ENCODE data around the gene ARHGAP26. TPM values are rescaled to one million over a fixed set of nuclear protein-coding genes. Genes with fewer than 3 reads are reported as not detected.
A peak's percentile ranks its signal among the peaks of the same experiment; 100 is the strongest.

Gene ARHGAP26
- total RNA-seq, 1 donor from 2014 or later: 15.1 TPM

DNA sequence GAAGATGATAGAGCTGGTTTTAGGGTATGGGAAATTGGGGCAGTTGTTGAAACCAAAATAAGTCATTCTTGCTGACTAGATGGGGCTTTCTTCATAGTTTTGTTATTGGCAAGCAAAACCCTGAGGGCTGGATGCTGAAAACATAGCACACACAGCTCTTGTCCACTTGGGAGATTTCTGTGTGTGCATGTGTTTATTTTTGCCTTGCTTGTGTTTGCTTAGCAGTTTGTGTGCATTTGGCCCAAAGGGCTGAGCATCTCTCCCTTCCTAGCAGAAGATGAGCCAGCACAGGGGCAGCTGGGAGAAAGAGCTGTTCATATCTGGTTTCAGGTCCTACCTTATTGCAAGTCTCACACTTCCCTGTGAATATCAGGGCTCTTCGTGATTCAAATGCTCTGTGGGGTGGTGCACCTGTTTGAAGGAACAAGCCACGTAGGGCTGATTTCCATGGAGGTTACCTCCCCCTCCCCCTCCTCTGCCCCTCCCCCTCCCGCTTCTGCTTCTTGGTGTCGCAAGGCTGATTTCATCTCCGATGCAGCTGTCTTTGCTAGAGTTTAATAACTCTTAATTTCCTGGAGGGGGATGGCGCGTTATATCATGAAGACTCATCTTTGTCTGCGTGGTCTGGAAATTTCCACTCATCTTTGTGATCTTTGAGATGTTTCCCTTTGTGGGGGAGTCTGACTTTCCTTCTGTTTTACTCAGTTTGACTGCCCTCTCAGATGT is 296.5 kb downstream of the ARHGAP26 start:
- peaks cover 66% of the 10 kb centered on the region for H3K36me3 Mint-ChIP-seq (ENCODE audit: low read depth)
- peaks cover 51% of the 10 kb centered on the region for H3K4me1 Mint-ChIP-seq (ENCODE audit: low read depth)
- H3K9me3 Mint-ChIP-seq: peaks cover 12% of the 10 kb centered on the region
- no peak overlapping the region for H3K4me3 Mint-ChIP-seq (ENCODE audit: low read depth)
- no peaks in the 10 kb centered on the region for H3K27me3 Mint-ChIP-seq (ENCODE audit: low read depth)
- peak overlapping the region; percentile 90 for H3K27ac Mint-ChIP-seq
- intact Hi-C loops (cut with micrococcal nuclease): loop anchor here (1.0 to 5.0 kb wide), 7 partner anchors 10 to 541 kb away; no protein-coding TSS in a partner anchor
- no peak for DNase-seq (ENCODE audit: low spot score)

DNA sequence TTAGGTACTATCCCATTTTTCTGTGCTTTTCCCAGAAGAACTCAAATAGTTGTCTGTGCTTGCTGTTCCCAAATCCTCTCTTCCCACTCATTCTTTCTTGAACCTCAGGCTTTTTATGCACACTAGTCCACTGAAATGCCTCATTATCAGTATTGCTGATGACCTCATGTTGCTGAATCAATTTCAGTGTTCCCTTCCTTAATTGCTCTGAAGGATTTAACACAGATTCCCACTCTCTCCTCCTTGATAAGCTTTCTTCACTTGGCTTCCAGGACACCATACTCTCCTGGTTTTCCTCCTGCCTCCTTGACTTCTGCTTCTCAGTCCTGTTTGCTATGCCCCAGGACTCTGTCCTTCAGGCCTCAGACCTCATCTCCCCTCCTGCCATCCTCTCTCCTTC is 298.5 kb downstream of the ARHGAP26 start:
- Mint-ChIP-seq H3K36me3 (ENCODE audit: low read depth) (peaks cover 62% of the 10 kb centered on the region), H3K9me3 (peaks cover 17% of the 10 kb centered on the region), H3K4me1 (ENCODE audit: low read depth) (peaks cover 47% of the 10 kb centered on the region), H3K27me3 (ENCODE audit: low read depth) (no peaks in the 10 kb centered on the region), H3K4me3 (ENCODE audit: low read depth) (no peak overlapping the region), H3K27ac (no peak overlapping the region)
- intact Hi-C loops (cut with micrococcal nuclease): loop anchor here (5.0 kb wide), 2 partner anchors 194 to 539 kb away; no protein-coding TSS in a partner anchor
- DNase-seq (ENCODE audit: low spot score): no peak

DNA sequence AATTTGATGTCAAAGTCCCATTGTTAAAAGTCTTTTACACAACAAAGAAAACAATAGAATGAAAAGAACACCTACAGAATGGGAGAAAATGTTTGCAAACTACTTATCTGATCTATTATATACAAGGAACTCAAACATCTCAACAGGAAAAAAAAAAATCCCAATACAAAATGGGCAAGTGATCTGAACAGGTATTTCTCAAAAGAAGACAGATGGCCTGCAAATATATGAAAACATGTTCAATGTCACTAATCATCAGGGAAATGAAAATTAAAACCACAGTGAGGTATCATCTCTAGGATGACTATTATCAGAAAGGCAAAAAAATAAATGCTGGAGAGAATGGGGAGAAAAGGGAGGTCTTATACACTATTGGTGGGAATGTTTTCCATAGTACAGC is 301.8 kb downstream of the ARHGAP26 start:
- H3K27ac Mint-ChIP-seq: no peak overlapping the region
- peaks cover 51% of the 10 kb centered on the region for H3K36me3 Mint-ChIP-seq (ENCODE audit: low read depth)
- H3K27me3 Mint-ChIP-seq (ENCODE audit: low read depth): no peaks in the 10 kb centered on the region
- no peak for DNase-seq (ENCODE audit: low spot score)
- intact Hi-C loops (cut with micrococcal nuclease): no loop called here
- peaks cover 19% of the 10 kb centered on the region for H3K4me1 Mint-ChIP-seq (ENCODE audit: low read depth)
- H3K9me3 Mint-ChIP-seq: peaks cover 17% of the 10 kb centered on the region
- H3K4me3 Mint-ChIP-seq (ENCODE audit: low read depth): no peak overlapping the region

DNA sequence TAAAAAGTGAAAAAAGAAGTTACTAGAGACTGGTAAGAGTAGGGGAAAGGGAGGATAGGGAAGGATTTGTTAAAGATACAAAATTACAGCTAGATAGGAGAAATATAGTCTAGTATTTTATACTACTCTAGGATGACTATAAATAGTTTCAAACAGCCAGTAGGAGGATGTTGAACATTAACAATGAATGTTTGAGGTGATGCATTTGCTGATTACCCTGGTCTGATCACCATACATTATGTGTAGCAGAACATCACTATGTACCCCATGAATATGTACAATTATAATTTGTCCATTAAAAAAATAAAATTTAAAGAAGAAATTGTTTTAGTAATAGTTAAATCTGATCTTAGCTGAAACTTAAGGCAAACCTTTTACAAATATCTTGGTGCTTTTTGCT is 302.6 kb downstream of the ARHGAP26 start:
- Mint-ChIP-seq H3K4me1 (ENCODE audit: low read depth) (peaks cover 12% of the 10 kb centered on the region), H3K27ac (no peak overlapping the region), H3K9me3 (peaks cover 17% of the 10 kb centered on the region), H3K36me3 (ENCODE audit: low read depth) (peaks cover 44% of the 10 kb centered on the region), H3K27me3 (ENCODE audit: low read depth) (no peaks in the 10 kb centered on the region), H3K4me3 (ENCODE audit: low read depth) (no peak overlapping the region)
- DNase-seq (ENCODE audit: low spot score): no peak
- intact Hi-C loops (cut with micrococcal nuclease): no loop called here

DNA sequence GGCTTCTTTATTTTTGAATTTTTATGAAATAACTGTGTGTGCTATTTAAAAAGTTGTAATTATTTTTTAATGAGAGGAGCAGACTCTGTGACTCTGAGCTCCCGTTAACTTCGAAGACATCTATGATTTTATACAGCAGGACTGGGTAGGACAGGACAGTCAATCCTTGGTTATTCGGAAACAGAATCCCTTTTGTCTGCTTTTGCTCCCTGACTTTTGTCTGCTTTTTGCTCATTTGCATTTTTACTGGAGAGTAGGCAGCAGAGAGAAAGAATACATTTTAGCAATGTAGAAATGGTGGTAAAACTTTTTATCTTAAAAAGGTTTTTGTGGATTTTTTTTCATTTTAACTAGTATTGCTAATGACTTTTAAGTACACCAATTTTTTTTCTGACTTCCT is 303.6 kb downstream of the ARHGAP26 start:
- DNase-seq (ENCODE audit: low spot score): no peak
- H3K4me1 Mint-ChIP-seq (ENCODE audit: low read depth): peaks cover 5% of the 10 kb centered on the region
- no peaks in the 10 kb centered on the region for H3K27me3 Mint-ChIP-seq (ENCODE audit: low read depth)
- no peak overlapping the region for H3K4me3 Mint-ChIP-seq (ENCODE audit: low read depth)
- H3K9me3 Mint-ChIP-seq: peaks cover 17% of the 10 kb centered on the region
- intact Hi-C loops (cut with micrococcal nuclease): no loop called here
- H3K27ac Mint-ChIP-seq: no peak overlapping the region
- peaks cover 37% of the 10 kb centered on the region for H3K36me3 Mint-ChIP-seq (ENCODE audit: low read depth)

DNA sequence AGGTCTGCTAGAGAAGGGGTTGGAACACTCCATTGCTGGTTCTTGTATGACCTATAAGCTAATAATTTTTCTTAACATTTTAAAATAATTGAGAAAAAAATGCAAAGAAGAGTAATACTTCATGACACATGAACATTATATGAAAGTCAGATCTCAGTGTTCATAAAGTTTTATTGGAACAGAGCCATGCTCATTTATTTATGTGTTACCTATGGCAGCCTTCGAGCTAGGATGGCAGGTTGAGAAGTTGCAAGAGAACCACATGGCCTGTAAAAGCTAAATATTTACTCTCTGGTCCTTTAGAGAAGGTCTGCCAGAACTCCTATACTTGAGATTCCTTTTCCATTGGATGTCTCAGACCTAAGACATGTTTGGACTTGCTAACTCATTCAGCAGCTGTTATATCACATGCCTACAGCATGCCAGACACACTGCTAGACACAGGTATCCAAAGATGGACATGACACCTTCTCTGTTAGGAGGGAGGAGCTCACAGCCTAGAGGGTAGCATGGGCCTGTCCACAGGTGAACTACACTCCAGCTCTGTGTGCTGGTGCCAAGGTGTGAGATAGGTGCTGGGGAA is 304.3 kb downstream of the ARHGAP26 start:
- peaks cover 17% of the 10 kb centered on the region for H3K9me3 Mint-ChIP-seq
- H3K4me3 Mint-ChIP-seq (ENCODE audit: low read depth): no peak overlapping the region
- DNase-seq (ENCODE audit: low spot score): no peak
- no peak overlapping the region for H3K27ac Mint-ChIP-seq
- H3K27me3 Mint-ChIP-seq (ENCODE audit: low read depth): no peaks in the 10 kb centered on the region
- H3K4me1 Mint-ChIP-seq (ENCODE audit: low read depth): peaks cover 3% of the 10 kb centered on the region
- intact Hi-C loops (cut with micrococcal nuclease): no loop called here
- peaks cover 29% of the 10 kb centered on the region for H3K36me3 Mint-ChIP-seq (ENCODE audit: low read depth)

DNA sequence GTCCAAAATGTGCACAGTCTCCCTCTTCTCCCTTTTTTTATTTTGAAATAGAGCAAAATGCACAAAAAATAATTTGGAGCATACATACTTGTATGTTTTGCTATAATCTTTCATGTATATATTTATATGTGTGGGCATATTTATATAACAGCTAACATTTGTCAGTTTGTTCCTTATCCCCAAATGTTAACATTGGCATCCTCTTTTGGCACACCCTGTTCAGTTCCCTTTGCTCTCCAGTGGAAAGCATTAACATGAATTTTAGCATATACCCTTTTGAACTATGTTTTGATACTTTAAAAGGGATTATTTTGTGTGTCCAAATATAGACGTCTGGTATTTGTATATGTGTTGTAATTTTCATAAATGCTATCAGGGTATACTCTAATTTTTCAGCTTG is 306.2 kb downstream of the ARHGAP26 start:
- H3K9me3 Mint-ChIP-seq: peaks cover 5% of the 10 kb centered on the region
- H3K27me3 Mint-ChIP-seq (ENCODE audit: low read depth): no peaks in the 10 kb centered on the region
- no peak overlapping the region for H3K4me3 Mint-ChIP-seq (ENCODE audit: low read depth)
- peaks cover 18% of the 10 kb centered on the region for H3K36me3 Mint-ChIP-seq (ENCODE audit: low read depth)
- DNase-seq (ENCODE audit: low spot score): no peak
- H3K4me1 Mint-ChIP-seq (ENCODE audit: low read depth): peaks cover 12% of the 10 kb centered on the region
- intact Hi-C loops (cut with micrococcal nuclease): no loop called here
- no peak overlapping the region for H3K27ac Mint-ChIP-seq

DNA sequence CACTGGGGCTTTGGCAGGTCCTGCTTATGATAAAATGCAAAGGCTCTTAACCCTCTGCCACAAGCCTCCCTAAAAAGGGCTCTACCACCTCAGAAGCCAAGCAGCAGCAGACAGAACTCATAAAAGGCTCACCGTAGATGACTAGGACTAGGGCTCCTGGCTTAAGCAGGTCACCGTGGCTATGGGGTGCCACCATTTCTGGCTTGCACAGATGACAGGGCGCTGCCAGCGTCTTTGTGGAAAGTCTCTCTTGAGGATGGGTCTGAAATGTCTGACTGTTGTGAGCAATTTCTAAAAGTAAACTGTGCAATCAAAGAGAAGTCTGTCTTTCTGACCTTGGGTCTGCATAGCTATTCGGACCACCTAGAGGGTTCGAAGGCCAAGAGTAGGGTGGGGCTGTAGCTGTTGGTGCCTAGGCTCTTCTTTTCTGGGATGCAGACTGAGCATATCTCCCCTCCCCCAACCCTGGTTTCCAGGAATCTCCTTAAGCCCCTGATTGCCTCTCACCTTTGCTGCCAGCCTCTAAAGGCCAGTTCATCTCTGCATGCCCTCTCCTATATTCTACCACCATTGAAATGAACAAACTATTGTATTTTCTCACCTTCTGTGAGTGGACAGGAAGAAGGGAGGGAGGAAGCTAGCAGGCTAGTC is 307.4 kb downstream of the ARHGAP26 start:
- no peaks in the 10 kb centered on the region for H3K9me3 Mint-ChIP-seq
- H3K27me3 Mint-ChIP-seq (ENCODE audit: low read depth): no peaks in the 10 kb centered on the region
- H3K27ac Mint-ChIP-seq: no peak overlapping the region
- no peak for DNase-seq (ENCODE audit: low spot score)
- peaks cover 11% of the 10 kb centered on the region for H3K36me3 Mint-ChIP-seq (ENCODE audit: low read depth)
- H3K4me3 Mint-ChIP-seq (ENCODE audit: low read depth): no peak overlapping the region
- peaks cover 10% of the 10 kb centered on the region for H3K4me1 Mint-ChIP-seq (ENCODE audit: low read depth)
- intact Hi-C loops (cut with micrococcal nuclease): no loop called here

DNA sequence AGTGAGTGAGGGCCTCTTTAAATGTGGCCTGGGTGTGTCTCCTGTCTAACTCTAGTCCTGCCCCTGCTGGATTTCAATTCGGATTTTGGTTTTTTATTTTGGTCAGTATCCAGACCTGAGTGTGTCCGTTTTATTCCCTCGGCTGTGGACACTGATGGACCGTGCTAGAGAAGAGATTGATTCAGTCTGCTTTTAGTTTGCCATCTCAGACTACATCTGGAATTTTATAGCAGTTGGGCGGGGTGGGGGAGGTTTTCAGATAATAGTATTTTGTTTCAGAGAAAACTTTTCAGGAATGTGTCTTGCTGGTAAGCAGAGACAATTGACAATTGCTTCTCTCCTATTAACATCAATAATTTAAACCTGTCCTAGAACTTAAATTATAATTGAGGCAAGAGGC is 308.1 kb downstream of the ARHGAP26 start:
- Mint-ChIP-seq H3K9me3 (no peaks in the 10 kb centered on the region), H3K27ac (no peak overlapping the region), H3K27me3 (ENCODE audit: low read depth) (no peaks in the 10 kb centered on the region)

DNA sequence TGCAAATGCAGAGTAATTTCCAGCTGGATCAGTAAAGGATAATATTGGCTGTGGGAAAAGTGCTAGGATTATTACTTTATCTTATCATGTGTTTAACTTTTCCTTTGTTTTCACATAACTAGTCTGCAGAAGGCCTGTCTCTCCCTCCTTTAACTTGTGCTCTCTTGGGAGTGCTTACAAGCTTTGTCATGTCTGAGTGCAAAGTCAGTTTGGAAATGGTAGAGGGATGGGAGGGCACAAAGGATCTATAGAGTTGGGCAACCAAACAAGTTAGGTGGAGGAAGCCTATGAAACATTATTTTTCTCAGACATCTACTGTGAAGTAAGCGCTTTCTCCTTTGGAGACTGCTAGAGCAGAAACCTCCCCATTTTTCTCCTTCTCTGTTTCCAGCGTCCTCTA is 308.8 kb downstream of the ARHGAP26 start:
- no peak overlapping the region for H3K4me3 Mint-ChIP-seq (ENCODE audit: low read depth)
- DNase-seq (ENCODE audit: low spot score): no peak
- peaks cover 10% of the 10 kb centered on the region for H3K36me3 Mint-ChIP-seq (ENCODE audit: low read depth)
- H3K4me1 Mint-ChIP-seq (ENCODE audit: low read depth): peaks cover 9% of the 10 kb centered on the region
- intact Hi-C loops (cut with micrococcal nuclease): no loop called here
- H3K27me3 Mint-ChIP-seq (ENCODE audit: low read depth): no peaks in the 10 kb centered on the region
- H3K9me3 Mint-ChIP-seq: no peaks in the 10 kb centered on the region
- no peak overlapping the region for H3K27ac Mint-ChIP-seq

More for the DNA sequence above, 308.1 kb downstream of the ARHGAP26 start:
- peaks cover 10% of the 10 kb centered on the region for H3K36me3 Mint-ChIP-seq (ENCODE audit: low read depth)
- no peak overlapping the region for H3K4me3 Mint-ChIP-seq (ENCODE audit: low read depth)
- peaks cover 9% of the 10 kb centered on the region for H3K4me1 Mint-ChIP-seq (ENCODE audit: low read depth)
- no peak for DNase-seq (ENCODE audit: low spot score)
- intact Hi-C loops (cut with micrococcal nuclease): no loop called here

DNA sequence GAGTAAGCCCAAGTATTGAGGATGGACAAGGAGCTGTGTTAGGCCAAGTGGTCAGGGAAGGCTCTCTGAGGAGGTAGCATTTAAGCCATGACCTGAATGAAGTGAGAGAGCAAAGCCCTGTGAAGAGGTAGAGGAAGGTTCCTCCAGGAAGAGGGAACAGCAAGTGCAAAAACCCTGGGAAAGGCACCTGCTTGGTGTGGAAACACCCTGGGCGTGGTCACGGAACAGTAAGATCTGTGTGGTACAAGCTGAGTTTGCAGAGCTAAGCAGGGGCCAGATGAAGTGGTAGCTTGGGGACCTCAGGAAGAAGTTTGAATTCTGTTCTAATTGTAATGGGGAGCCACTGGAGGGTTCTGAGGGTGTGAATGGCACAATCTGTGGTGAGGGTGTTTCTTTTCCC is 310.2 kb downstream of the ARHGAP26 start:
- no peaks in the 10 kb centered on the region for H3K9me3 Mint-ChIP-seq
- H3K27me3 Mint-ChIP-seq (ENCODE audit: low read depth): no peaks in the 10 kb centered on the region
- no peak overlapping the region for H3K4me3 Mint-ChIP-seq (ENCODE audit: low read depth)
- H3K4me1 Mint-ChIP-seq (ENCODE audit: low read depth): peaks cover 9% of the 10 kb centered on the region
- intact Hi-C loops (cut with micrococcal nuclease): no loop called here
- H3K27ac Mint-ChIP-seq: no peak overlapping the region
- no peak for DNase-seq (ENCODE audit: low spot score)
- H3K36me3 Mint-ChIP-seq (ENCODE audit: low read depth): peaks cover 12% of the 10 kb centered on the region

DNA sequence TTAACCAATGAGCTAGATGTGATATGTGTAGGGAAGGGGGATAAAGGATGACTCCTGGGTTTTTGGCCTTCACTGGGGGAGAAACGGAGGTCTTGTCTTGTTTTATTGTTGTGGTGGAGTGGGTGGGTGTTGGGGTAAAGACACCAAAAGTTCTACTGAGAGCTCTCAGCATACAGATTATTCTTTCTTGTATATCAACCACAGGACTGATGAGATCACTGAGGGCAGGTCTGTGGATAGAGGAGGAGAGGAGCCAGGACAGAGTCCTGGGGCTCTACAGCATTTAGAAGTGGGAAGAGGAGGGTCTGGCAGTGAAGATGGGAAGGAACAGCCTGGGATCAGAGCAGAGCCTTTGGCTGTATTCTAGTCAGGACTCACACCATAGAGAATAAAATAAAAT is 310.8 kb downstream of the ARHGAP26 start:
- Mint-ChIP-seq H3K9me3 (no peaks in the 10 kb centered on the region), H3K4me3 (ENCODE audit: low read depth) (no peak overlapping the region), H3K36me3 (ENCODE audit: low read depth) (peaks cover 12% of the 10 kb centered on the region), H3K27me3 (ENCODE audit: low read depth) (no peaks in the 10 kb centered on the region), H3K4me1 (ENCODE audit: low read depth) (peaks cover 9% of the 10 kb centered on the region), H3K27ac (peak overlapping the region; percentile 6)
- DNase-seq (ENCODE audit: low spot score): no peak
- intact Hi-C loops (cut with micrococcal nuclease): no loop called here

DNA sequence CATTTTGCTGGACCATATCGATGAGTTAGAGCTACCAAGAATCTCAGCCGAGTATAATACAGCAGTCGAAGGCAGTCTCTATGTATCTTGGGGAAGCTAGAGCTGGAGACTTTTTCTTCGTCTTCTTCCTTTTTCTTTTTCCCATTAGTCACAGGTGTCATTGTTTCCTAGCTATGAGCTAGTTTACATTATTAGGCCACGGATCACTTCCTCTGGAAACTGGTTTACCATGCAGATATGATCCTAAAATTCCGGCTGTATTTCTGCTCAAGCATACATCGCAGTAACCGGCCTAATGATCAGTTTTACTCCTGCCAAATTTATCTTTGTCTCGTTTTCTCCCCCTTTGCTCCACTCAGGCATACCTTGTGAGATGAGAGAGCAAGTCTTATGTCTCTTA is 312.8 kb downstream of the ARHGAP26 start:
- H3K36me3 Mint-ChIP-seq (ENCODE audit: low read depth): peaks cover 12% of the 10 kb centered on the region
- H3K27me3 Mint-ChIP-seq (ENCODE audit: low read depth): no peaks in the 10 kb centered on the region
- H3K4me1 Mint-ChIP-seq (ENCODE audit: low read depth): peaks cover 9% of the 10 kb centered on the region
- no peaks in the 10 kb centered on the region for H3K9me3 Mint-ChIP-seq
- H3K27ac Mint-ChIP-seq: no peak overlapping the region
- no peak overlapping the region for H3K4me3 Mint-ChIP-seq (ENCODE audit: low read depth)
- intact Hi-C loops (cut with micrococcal nuclease): no loop called here
- DNase-seq (ENCODE audit: low spot score): no peak

Data from activated T-helper 2 cell treated with anti-CD3 and anti-CD28 coated beads, Interferon-gamma antibody, Interleukin-2, Interleukin-4, amounts not matched to agents 10 μg/mL and 5 μg/mL and 100 μg/mL, durations not matched to agents 14 hours and 24 hours and 36 hours (primary cell).